GOT3 (cell line): Measurements from ENCODE around the gene KCNT1.

Source experiments
- DNase-seq: peaks from one replicate; lab custom pipeline; 2025; ENCODE audit warnings: mixed read lengths; lab: John Stamatoyannopoulos, UW

Gene KCNT1

DNA sequence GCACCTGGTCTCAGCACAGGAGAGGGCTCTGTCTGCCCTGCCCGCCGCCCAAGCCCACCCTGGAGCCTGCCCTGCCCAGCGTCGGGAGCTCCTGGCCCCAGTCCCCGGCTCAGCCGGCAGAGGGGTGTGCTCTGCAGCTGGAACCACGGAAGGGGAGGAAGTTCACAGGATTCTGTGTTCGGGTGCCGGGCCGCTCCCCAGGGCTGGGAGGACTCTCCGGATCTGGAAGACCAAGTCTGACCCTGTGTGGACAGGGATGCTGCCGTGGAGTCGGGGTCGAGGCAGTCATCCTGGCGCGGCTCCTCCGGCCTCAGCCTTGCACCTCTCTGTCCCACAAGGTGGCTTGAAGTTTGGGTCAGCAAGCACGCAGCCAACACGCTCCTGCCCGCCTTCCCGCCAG, 78.6 kb downstream of the KCNT1 start:
- no peak for DNase-seq

- no peak for DNase-seq
Measured at GRCh38 chr9:135782946-135783345, 81.0 kb downstream of the KCNT1 start.

GRCh38 chr9:135783540-135784245, 81.7 kb downstream of the KCNT1 start:
- no peak for DNase-seq

GRCh38 chr9:135785013-135785575, 83.1 kb downstream of the KCNT1 start:
- no peak for DNase-seq

DNA sequence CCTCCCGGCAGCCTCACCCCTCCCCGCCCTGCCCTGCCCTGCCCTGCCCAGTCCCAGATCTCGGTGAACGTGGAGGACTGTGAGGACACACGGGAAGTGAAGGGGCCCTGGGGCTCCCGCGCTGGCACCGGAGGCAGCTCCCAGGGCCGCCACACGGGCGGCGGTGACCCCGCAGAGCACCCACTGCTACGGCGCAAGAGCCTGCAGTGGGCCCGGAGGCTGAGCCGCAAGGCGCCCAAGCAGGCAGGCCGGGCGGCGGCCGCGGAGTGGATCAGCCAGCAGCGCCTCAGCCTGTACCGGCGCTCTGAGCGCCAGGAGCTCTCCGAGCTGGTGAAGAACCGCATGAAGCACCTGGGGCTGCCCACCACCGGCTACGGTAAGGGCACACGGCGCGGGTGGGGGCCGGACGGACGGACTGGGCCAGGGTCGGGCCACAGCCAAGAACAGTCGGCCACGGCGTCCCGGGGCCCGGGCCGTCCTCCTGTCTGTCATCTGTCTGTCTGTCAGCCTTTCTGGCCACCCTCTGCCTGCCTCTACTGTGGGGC, 84.2 kb downstream of the KCNT1 start:
- DNase-seq: no peak

GRCh38 chr9:135787317-135787716, 85.3 kb downstream of the KCNT1 start:
- DNase-seq: no peak

GRCh38 chr9:135787776-135788575, 86.0 kb downstream of the KCNT1 start:
- no peak for DNase-seq

GRCh38 chr9:135788576-135789300, 86.8 kb downstream of the KCNT1 start:
- DNase-seq: no peak

DNA sequence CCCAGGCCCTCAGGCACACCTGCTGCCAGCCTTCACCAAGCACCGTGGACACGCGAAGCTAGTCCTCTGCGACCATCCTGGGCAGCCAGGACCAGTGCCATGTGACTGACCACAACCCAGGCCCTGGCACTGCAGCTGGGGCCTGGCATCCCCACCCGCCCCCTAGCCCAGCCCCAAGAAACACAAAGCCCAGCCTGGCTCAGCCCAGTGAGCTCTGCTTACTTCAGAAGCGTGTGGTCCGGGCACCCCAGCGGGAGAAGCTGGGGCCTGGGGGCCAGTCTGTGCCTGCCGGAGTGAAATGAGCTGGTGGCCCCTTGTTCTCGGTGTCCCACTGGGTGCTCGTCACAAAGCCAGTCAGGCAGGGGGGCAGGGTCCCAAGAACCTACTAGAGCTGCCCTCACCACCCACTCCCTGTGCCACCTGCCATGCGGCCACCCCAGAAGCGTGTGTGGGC, 87.9 kb downstream of the KCNT1 start:
- no peak for DNase-seq

- no peak for DNase-seq
Measured at GRCh38 chr9:135790356-135790755, 88.4 kb downstream of the KCNT1 start.

DNA sequence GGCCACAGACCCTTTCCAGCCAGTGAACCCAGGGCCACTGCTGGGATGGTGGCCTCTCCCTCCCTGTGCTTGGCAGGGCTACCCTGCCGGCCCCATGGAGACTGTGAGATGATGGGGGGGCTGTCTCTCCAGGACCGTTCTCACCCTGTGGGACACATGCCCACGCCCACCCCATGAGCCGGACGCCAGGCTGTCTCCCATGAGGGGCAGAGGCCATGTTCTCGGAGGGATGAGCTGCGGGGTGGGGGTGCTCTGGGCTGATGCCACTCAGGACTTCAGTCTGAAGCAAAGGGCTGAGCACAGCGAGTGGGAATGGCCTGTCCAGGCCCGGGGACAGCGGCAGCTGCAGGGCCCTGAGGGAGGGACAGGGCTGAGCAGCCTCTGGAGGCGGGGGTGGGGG, 88.9 kb downstream of the KCNT1 start:
- DNase-seq: no peak

DNA sequence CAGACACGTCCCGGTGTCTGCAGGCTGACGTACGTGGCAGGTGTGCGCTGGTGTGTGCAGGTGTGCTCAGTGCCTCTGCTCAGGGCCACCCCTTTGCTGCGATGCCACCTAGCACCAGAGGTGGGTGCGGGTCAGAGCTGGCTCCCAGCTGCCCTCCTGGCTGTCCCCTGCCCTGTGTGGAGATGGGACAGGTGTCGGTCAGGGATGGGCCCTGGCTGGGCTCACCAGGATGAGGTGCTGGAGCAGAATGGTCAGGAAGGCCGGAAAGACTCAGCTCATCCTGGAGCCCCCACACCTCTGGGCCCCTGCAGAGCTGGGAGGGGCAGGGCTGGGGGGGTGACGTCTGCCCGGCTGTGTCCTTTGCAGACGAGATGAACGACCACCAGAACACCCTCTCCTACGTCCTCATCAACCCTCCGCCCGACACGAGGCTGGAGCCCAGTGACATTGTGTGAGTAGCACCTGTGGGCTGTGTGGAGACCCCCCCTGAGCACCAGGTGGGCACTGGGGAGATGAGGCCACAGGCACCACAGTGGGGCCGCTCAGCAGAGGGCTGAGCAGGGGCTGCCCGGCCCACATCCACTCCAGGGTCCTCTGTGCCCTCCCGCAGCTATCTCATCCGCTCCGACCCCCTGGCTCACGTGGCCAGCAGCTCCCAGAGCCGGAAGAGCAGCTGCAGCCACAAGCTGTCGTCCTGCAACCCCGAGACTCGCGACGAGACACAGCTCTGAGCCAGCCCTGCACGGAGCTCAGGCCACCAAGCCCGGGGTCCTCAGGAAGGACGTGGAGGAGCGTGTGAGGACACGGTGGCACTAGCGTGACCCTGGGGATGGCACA, 89.7 kb downstream of the KCNT1 start:
- no peak for DNase-seq

DNA sequence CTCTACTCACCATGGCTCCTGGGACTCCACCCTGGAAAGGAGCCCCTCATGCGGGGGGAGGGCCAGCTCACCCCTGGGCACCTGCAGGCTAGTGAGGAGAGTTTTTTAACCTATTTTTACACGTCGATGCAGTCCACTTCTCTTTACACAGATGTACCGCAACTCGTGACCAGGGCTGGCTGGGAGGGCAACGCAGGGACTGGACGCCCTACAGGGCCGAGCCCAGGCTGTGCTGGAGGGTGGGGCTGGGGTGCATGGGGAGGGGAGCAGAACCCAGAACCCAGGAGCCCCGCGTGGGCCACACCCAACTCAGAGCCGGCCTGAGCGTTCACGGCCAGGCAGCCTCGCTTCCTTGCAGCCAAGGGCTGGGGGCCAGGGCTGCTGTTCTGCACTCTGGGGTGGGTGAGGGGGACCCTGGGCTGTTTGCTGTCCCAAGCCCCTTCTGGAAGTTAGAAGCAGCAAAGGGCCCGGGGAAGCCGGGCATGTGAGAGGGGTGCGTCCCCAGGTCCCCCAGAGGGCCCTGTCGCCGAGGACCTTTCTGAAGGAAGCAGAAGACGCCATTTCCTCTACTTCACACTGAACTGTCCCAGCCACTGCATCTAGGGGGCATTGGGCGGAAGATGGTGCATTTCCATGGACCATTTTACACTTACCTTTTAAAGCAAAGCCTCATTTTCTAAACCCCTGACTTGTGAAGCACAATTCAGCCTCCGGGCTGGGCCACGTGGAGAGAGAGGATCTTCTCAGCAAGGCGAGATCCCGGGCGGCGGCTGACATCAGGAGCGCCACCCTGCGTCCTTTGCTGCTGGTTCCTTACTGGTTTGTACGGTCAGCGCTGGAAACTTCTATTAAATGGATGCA, 90.5 kb downstream of the KCNT1 start:
- DNase-seq: no peak

- no peak for DNase-seq
Measured at GRCh38 chr9:135793221-135794056, 91.5 kb downstream of the KCNT1 start.

GRCh38 chr9:135794057-135794335, 92.0 kb downstream of the KCNT1 start:
- DNase-seq: no peak

- DNase-seq: no peak
Measured at GRCh38 chr9:135794361-135794885, 92.4 kb downstream of the KCNT1 start.

- no peak for DNase-seq
Measured at GRCh38 chr9:135795391-135795790, 93.4 kb downstream of the KCNT1 start.

- no peak for DNase-seq
Measured at GRCh38 chr9:135796784-135797485, 95.0 kb downstream of the KCNT1 start.
